ENCODE data around the gene ZNF654. TPM values are rescaled to one million over a fixed set of nuclear protein-coding genes. Genes with fewer than 3 reads are reported as not detected.
"Not testable (repeated sequence)": the region's sequence is repeated elsewhere in the genome, so short reads cannot be mapped to it uniquely, and the experiment has no call there.

The ZNF654 gene
- total RNA-seq, 1 experiment from 2014 or later, result 7.0 TPM

- Histone ChIP-seq H3K9me2 (ENCODE audit: insufficient read depth) (no peaks in the 10 kb centered on the region), H3K27me3 (ENCODE audit: insufficient read depth, low read length) (no peaks in the 10 kb centered on the region), H3K4me2 (ENCODE audit: low read length) (no peak overlapping the region), H4K20me1 (ENCODE audit: insufficient read depth) (no peaks in the 10 kb centered on the region; the same call in 1 of the 2 replicates), H3K4me3 (replicated peaks in 1 of 2; ENCODE audit: low read depth in 1 of 2, low read length in 2 of 2) (no peak overlapping the region), H3K9ac (ENCODE audit: low read length) (no peak overlapping the region), H3K27ac (ENCODE audit: low read depth, low read length) (no peak overlapping the region), H2AFZ (ENCODE audit: low read depth, low read length, poor library complexity, severe bottlenecking) (no peak overlapping the region), H3K9me3 (ENCODE audit: control insufficient read depth in 1 of 2, insufficient read depth in 1 of 2, low read depth in 1 of 2, low read length in 2 of 2) (no peaks in the 10 kb centered on the region), H3K4me1 (ENCODE audit: control insufficient read depth in 1 of 2, insufficient read depth in 2 of 2, low read length in 2 of 2) (no peaks in the 10 kb centered on the region), H3K36me3 (ENCODE audit: control insufficient read depth in 1 of 2, insufficient read depth in 2 of 2, low read length in 2 of 2) (no peaks in the 10 kb centered on the region), H3K79me2 (ENCODE audit: insufficient read depth, low read length) (peaks cover 21% of the 10 kb centered on the region)
- no peak for TF ChIP-seq ZFX (IDR thresholded peaks at IDR 0.05)
- no peak for TF ChIP-seq RAD21 (IDR thresholded peaks at IDR 0.05; ENCODE audit: low read depth)
- no peak for TF ChIP-seq ATF3 (IDR thresholded peaks at IDR 0.05)
- TF ChIP-seq YY1 (IDR thresholded peaks at IDR 0.05; ENCODE audit: extremely low read depth, insufficient replicate concordance, low read depth, low read length), result no peak
- TF ChIP-seq SP1 (IDR thresholded peaks at IDR 0.05; ENCODE audit: low read depth), result no peak
- no peak for TF ChIP-seq CEBPB (IDR thresholded peaks at IDR 0.05; ENCODE audit: low read depth)
- TF ChIP-seq FOSL1 (IDR thresholded peaks at IDR 0.05; ENCODE audit: low read depth), result no peak
- TF ChIP-seq JUND (IDR thresholded peaks at IDR 0.05), result no peak
- no peak for TF ChIP-seq REST (IDR thresholded peaks at IDR 0.05; ENCODE audit: low read depth)
- no peak for TF ChIP-seq SIN3A (IDR thresholded peaks at IDR 0.05; ENCODE audit: low read depth)
- TF ChIP-seq CBX3 (IDR thresholded peaks at IDR 0.05; ENCODE audit: low read depth), result no peak
- TF ChIP-seq ELF1 (IDR thresholded peaks at IDR 0.05; ENCODE audit: borderline replicate concordance, low read depth), result no peak
- no peak for TF ChIP-seq MAX (IDR thresholded peaks at IDR 0.05)
- intact Hi-C loops (cut with micrococcal nuclease), result loop anchor here (10.0 kb wide), 1 partner anchor 613 kb away; no protein-coding TSS in a partner anchor
- CTCF ChIA-PET, result no interaction called here
- ATAC-seq (no peak), DNase-seq (ENCODE audit: low read depth, low spot score) (no peak)
- RAD21 ChIA-PET (ENCODE audit: low non-redundant PET in 1 of 2, low total read pairs in 2 of 2, uncharacterized antibody in 2 of 2, unreplicated experiment in 2 of 2), result no interaction called here
- BruUV-seq (replicated peaks), result no TSS peak
- POLR2A ChIA-PET, result no interaction called here
Observed at GRCh38 chr3:88117683-88118082, 58.6 kb downstream of the ZNF654 start.

- H4K20me1 ChIP-seq (ENCODE audit: insufficient read depth); DNase-seq (ENCODE audit: low read depth, low spot score); H3K36me3 ChIP-seq (ENCODE audit: control insufficient read depth in 1 of 2, insufficient read depth in 2 of 2, low read length in 2 of 2); H3K9me2 ChIP-seq (ENCODE audit: insufficient read depth); H3K9ac ChIP-seq (ENCODE audit: low read length); H3K27me3 ChIP-seq (ENCODE audit: insufficient read depth, low read length); CTCF ChIA-PET; H3K4me2 ChIP-seq (ENCODE audit: low read length); H3K9me3 ChIP-seq (ENCODE audit: control insufficient read depth in 1 of 2, insufficient read depth in 1 of 2, low read depth in 1 of 2, low read length in 2 of 2); RAD21 ChIA-PET (ENCODE audit: low non-redundant PET in 1 of 2, low total read pairs in 2 of 2, uncharacterized antibody in 2 of 2, unreplicated experiment in 2 of 2); H2AFZ ChIP-seq (ENCODE audit: low read depth, low read length, poor library complexity, severe bottlenecking); BruUV-seq (replicated peaks); H3K27ac ChIP-seq (ENCODE audit: low read depth, low read length); H3K4me1 ChIP-seq (ENCODE audit: control insufficient read depth in 1 of 2, insufficient read depth in 2 of 2, low read length in 2 of 2); ATAC-seq; POLR2A ChIA-PET; H3K4me3 ChIP-seq (replicated peaks in 1 of 2; ENCODE audit: low read depth in 1 of 2, low read length in 2 of 2): not testable (repeated sequence)
- H3K79me2 ChIP-seq (ENCODE audit: insufficient read depth, low read length), result peaks cover 21% of the 10 kb centered on the region
- intact Hi-C loops (cut with micrococcal nuclease), result loop anchor here (10.0 kb wide), 1 partner anchor 614 kb away; no protein-coding TSS in a partner anchor
Observed at GRCh38 chr3:88118603-88119002, 59.5 kb downstream of the ZNF654 start.

All from HCT116 (cell line).